ENCODE results near the gene EPHA7.

DNA sequence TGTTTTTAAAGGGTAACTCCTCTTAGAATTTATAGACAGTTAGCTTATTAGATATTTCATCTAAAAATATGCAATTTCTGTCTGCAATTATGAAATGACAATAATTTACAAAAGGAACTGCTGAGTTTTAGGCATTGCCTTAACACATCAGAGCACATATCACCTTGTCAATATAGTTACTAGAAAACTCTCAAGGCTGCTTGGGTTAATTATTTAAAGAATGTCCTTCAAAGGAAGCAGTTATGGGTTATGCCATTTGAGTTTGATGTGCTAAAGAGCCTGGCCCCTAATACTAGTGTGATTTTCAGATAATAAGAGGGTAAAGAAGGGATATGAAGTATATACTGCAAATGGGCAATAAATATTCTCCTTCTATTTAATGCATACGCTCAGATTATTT, 192.5 kb downstream of the EPHA7 start:
- TF ChIP-seq, protein P1, sequence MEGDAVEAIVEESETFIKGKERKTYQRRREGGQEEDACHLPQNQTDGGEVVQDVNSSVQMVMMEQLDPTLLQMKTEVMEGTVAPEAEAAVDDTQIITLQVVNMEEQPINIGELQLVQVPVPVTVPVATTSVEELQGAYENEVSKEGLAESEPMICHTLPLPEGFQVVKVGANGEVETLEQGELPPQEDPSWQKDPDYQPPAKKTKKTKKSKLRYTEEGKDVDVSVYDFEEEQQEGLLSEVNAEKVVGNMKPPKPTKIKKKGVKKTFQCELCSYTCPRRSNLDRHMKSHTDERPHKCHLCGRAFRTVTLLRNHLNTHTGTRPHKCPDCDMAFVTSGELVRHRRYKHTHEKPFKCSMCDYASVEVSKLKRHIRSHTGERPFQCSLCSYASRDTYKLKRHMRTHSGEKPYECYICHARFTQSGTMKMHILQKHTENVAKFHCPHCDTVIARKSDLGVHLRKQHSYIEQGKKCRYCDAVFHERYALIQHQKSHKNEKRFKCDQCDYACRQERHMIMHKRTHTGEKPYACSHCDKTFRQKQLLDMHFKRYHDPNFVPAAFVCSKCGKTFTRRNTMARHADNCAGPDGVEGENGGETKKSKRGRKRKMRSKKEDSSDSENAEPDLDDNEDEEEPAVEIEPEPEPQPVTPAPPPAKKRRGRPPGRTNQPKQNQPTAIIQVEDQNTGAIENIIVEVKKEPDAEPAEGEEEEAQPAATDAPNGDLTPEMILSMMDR (IDR thresholded peaks at IDR 0.05), result no peak
- TF ChIP-seq POLR2A (IDR thresholded peaks at IDR 0.05), result no peak
